ENCODE results near the gene SPIB.

SPIB gene

GRCh38 chr19:50453243-50453642 is 34.5 kb downstream of the SPIB start:
- no peak overlapping the region for H3K9ac ChIP-seq (ENCODE audit: low read depth, low read length)
- H3K9me3 ChIP-seq (ENCODE audit: control insufficient read depth, insufficient read depth, low read length): no peaks in the 10 kb centered on the region
- no peaks in the 10 kb centered on the region; the same call in 1 of the 2 replicates for H3K4me1 ChIP-seq (ENCODE audit: insufficient read depth, low read length)
- H3K36me3 ChIP-seq (ENCODE audit: insufficient read depth, low read length): no peaks in the 10 kb centered on the region

GRCh38 chr19:50455992-50456391 is 37.3 kb downstream of the SPIB start:
- Histone ChIP-seq H3K9me3 (ENCODE audit: control insufficient read depth, insufficient read depth, low read length) (no peaks in the 10 kb centered on the region), H3K9ac (ENCODE audit: low read depth, low read length) (no peak overlapping the region), H3K4me1 (ENCODE audit: insufficient read depth, low read length) (no peaks in the 10 kb centered on the region; the same call in 1 of the 2 replicates)

GRCh38 chr19:50457300-50457699 is 38.6 kb downstream of the SPIB start:
- no peak overlapping the region for H3K9ac ChIP-seq (ENCODE audit: low read depth, low read length)
- H3K36me3 ChIP-seq (ENCODE audit: insufficient read depth, low read length): no peaks in the 10 kb centered on the region
- no peaks in the 10 kb centered on the region for H3K9me3 ChIP-seq (ENCODE audit: control insufficient read depth, insufficient read depth, low read length)
- H3K4me1 ChIP-seq (ENCODE audit: insufficient read depth, low read length): no peaks in the 10 kb centered on the region; the same call in 1 of the 2 replicates

More at GRCh38 chr19:50455992-50456391, 37.3 kb downstream of the SPIB start:
- no peaks in the 10 kb centered on the region for H3K36me3 ChIP-seq (ENCODE audit: insufficient read depth, low read length)

- no peaks in the 10 kb centered on the region; the same call in 1 of the 2 replicates for H3K4me1 ChIP-seq (ENCODE audit: insufficient read depth, low read length)
- H3K9me3 ChIP-seq (ENCODE audit: control insufficient read depth, insufficient read depth, low read length): no peaks in the 10 kb centered on the region
- H3K9ac ChIP-seq (ENCODE audit: low read depth, low read length): peak overlapping the region; percentile 33; the same call in 1 of the 2 replicates
- no peaks in the 10 kb centered on the region for H3K36me3 ChIP-seq (ENCODE audit: insufficient read depth, low read length)
Measured at GRCh38 chr19:50458396-50459066, 39.8 kb downstream of the SPIB start.

GRCh38 chr19:50459067-50459456 is 40.3 kb downstream of the SPIB start:
- Histone ChIP-seq H3K9me3 (ENCODE audit: control insufficient read depth, insufficient read depth, low read length) (no peaks in the 10 kb centered on the region), H3K4me1 (ENCODE audit: insufficient read depth, low read length) (no peaks in the 10 kb centered on the region; the same call in 1 of the 2 replicates), H3K36me3 (ENCODE audit: insufficient read depth, low read length) (no peaks in the 10 kb centered on the region), H3K9ac (ENCODE audit: low read depth, low read length) (peak overlapping the region; percentile 33; the same call in 1 of the 2 replicates)

GRCh38 chr19:50459638-50460037 is 40.9 kb downstream of the SPIB start:
- no peaks in the 10 kb centered on the region for H3K36me3 ChIP-seq (ENCODE audit: insufficient read depth, low read length)
- no peaks in the 10 kb centered on the region for H3K9me3 ChIP-seq (ENCODE audit: control insufficient read depth, insufficient read depth, low read length)
- no peaks in the 10 kb centered on the region; the same call in 1 of the 2 replicates for H3K4me1 ChIP-seq (ENCODE audit: insufficient read depth, low read length)
- no peak overlapping the region for H3K9ac ChIP-seq (ENCODE audit: low read depth, low read length)

GRCh38 chr19:50460161-50460765 is 41.5 kb downstream of the SPIB start:
- Histone ChIP-seq H3K9me3 (ENCODE audit: control insufficient read depth, insufficient read depth, low read length) (no peaks in the 10 kb centered on the region), H3K9ac (ENCODE audit: low read depth, low read length) (no peak overlapping the region), H3K36me3 (ENCODE audit: insufficient read depth, low read length) (no peaks in the 10 kb centered on the region), H3K4me1 (ENCODE audit: insufficient read depth, low read length) (no peaks in the 10 kb centered on the region; the same call in 1 of the 2 replicates)

GRCh38 chr19:50461066-50461875 is 42.5 kb downstream of the SPIB start:
- H3K4me1 ChIP-seq (ENCODE audit: insufficient read depth, low read length): peaks cover 4% of the 10 kb centered on the region; the same call in 1 of the 2 replicates
- no peaks in the 10 kb centered on the region for H3K36me3 ChIP-seq (ENCODE audit: insufficient read depth, low read length)
- no peak overlapping the region; the same call in 1 of the 2 replicates for H3K9ac ChIP-seq (ENCODE audit: low read depth, low read length)
- no peaks in the 10 kb centered on the region for H3K9me3 ChIP-seq (ENCODE audit: control insufficient read depth, insufficient read depth, low read length)

GRCh38 chr19:50462970-50463369 is 44.2 kb downstream of the SPIB start:
- H3K36me3 ChIP-seq (ENCODE audit: insufficient read depth, low read length): no peaks in the 10 kb centered on the region
- H3K9me3 ChIP-seq (ENCODE audit: control insufficient read depth, insufficient read depth, low read length): no peaks in the 10 kb centered on the region
- no peak overlapping the region for H3K9ac ChIP-seq (ENCODE audit: low read depth, low read length)
- H3K4me1 ChIP-seq (ENCODE audit: insufficient read depth, low read length): peaks cover 11% of the 10 kb centered on the region; the same call in 1 of the 2 replicates

GRCh38 chr19:50464348-50464747 is 45.6 kb downstream of the SPIB start:
- Histone ChIP-seq H3K9me3 (ENCODE audit: control insufficient read depth, insufficient read depth, low read length) (no peaks in the 10 kb centered on the region), H3K4me1 (ENCODE audit: insufficient read depth, low read length) (peaks cover 11% of the 10 kb centered on the region; the same call in 1 of the 2 replicates), H3K36me3 (ENCODE audit: insufficient read depth, low read length) (no peaks in the 10 kb centered on the region), H3K9ac (ENCODE audit: low read depth, low read length) (no peak overlapping the region)

- H3K4me1 ChIP-seq (ENCODE audit: insufficient read depth, low read length): peaks cover 11% of the 10 kb centered on the region; the same call in 1 of the 2 replicates
- no peaks in the 10 kb centered on the region for H3K9me3 ChIP-seq (ENCODE audit: control insufficient read depth, insufficient read depth, low read length)
- H3K36me3 ChIP-seq (ENCODE audit: insufficient read depth, low read length): no peaks in the 10 kb centered on the region
- no peak overlapping the region for H3K9ac ChIP-seq (ENCODE audit: low read depth, low read length)
Measured at GRCh38 chr19:50465000-50465399, 46.3 kb downstream of the SPIB start.

- peak overlapping the region; percentile 3; the same call in 1 of the 2 replicates for H3K9ac ChIP-seq (ENCODE audit: low read depth, low read length)
- peaks cover 11% of the 10 kb centered on the region; the same call in 1 of the 2 replicates for H3K4me1 ChIP-seq (ENCODE audit: insufficient read depth, low read length)
- no peaks in the 10 kb centered on the region for H3K36me3 ChIP-seq (ENCODE audit: insufficient read depth, low read length)
- H3K9me3 ChIP-seq (ENCODE audit: control insufficient read depth, insufficient read depth, low read length): no peaks in the 10 kb centered on the region
Measured at GRCh38 chr19:50465986-50466705, 47.4 kb downstream of the SPIB start.

GRCh38 chr19:50466706-50467039 is 47.9 kb downstream of the SPIB start:
- H3K9ac ChIP-seq (ENCODE audit: low read depth, low read length): no peak overlapping the region; the same call in 1 of the 2 replicates

GRCh38 chr19:50467566-50467965 is 48.8 kb downstream of the SPIB start:
- Histone ChIP-seq H3K9me3 (ENCODE audit: control insufficient read depth, insufficient read depth, low read length) (no peaks in the 10 kb centered on the region), H3K9ac (ENCODE audit: low read depth, low read length) (no peak overlapping the region), H3K36me3 (ENCODE audit: insufficient read depth, low read length) (no peaks in the 10 kb centered on the region), H3K4me1 (ENCODE audit: insufficient read depth, low read length) (peaks cover 11% of the 10 kb centered on the region; the same call in 1 of the 2 replicates)

More at GRCh38 chr19:50466706-50467039, 47.9 kb downstream of the SPIB start:
- Histone ChIP-seq H3K9me3 (ENCODE audit: control insufficient read depth, insufficient read depth, low read length) (no peaks in the 10 kb centered on the region), H3K36me3 (ENCODE audit: insufficient read depth, low read length) (no peaks in the 10 kb centered on the region), H3K4me1 (ENCODE audit: insufficient read depth, low read length) (peaks cover 11% of the 10 kb centered on the region; the same call in 1 of the 2 replicates)

All from ES-I3 (cell line).